GM18517 (cell line): Measurements from ENCODE around the gene MT1H.
"Not testable (repeated sequence)": the region's sequence is repeated elsewhere in the genome, so short reads cannot be mapped to it uniquely, and the experiment has no call there.

ENCODE experiments used
- ATAC-seq: cut with Tn5 transposase; IDR thresholded peaks from one replicate; pipeline ENCODE4 v1.9.1; 2021; ENCODE audit warnings: mild to moderate bottlenecking, moderate library complexity; ENCODE audit not compliant: unreplicated experiment

MT1H gene

GRCh38 chr16:56662357-56663354 is 7.0 kb upstream of the MT1H start:
- no peak for ATAC-seq

GRCh38 chr16:56664506-56664905 is 5.1 kb upstream of the MT1H start:
- ATAC-seq: no peak

- not testable (repeated sequence) for ATAC-seq
Measured at GRCh38 chr16:56665286-56666261, 4.0 kb upstream of the MT1H start.

GRCh38 chr16:56667581-56668571 is 1.7 kb upstream of the MT1H start, which contains the start of gene MT1G:
TSS of gene MT1G (minus strand) at chr16:56668065. CDS start at chr16:56667993, 72 bp downstream.
- ATAC-seq: no peak

GRCh38 chr16:56669840-56670619 is 416 bp downstream of the MT1H start:
- no peak for ATAC-seq

- ATAC-seq: no peak
Measured at GRCh38 chr16:56670620-56670934, 963 bp downstream of the MT1H start.

- ATAC-seq: not testable (repeated sequence)
Measured at GRCh38 chr16:56671691-56672090, 2.1 kb downstream of the MT1H start.

GRCh38 chr16:56672171-56672570 is 2.6 kb downstream of the MT1H start:
- ATAC-seq: not testable (repeated sequence)

GRCh38 chr16:56672761-56673536 is 3.3 kb downstream of the MT1H start:
- ATAC-seq: no peak

- ATAC-seq: no peak
Measured at GRCh38 chr16:56673921-56674320, 4.3 kb downstream of the MT1H start.

GRCh38 chr16:56674570-56674969 is 5.0 kb downstream of the MT1H start:
- ATAC-seq: not testable (repeated sequence)

- ATAC-seq: no peak
Measured at GRCh38 chr16:56675685-56676210, 6.1 kb downstream of the MT1H start.

GRCh38 chr16:56677474-56677873 is 7.9 kb downstream of the MT1H start:
- no peak for ATAC-seq

GRCh38 chr16:56679078-56679730 is 9.6 kb downstream of the MT1H start:
- ATAC-seq: no peak

- no peak for ATAC-seq
Measured at GRCh38 chr16:56679818-56680217, 10.2 kb downstream of the MT1H start.

- ATAC-seq: peak; percentile 87
Measured at GRCh38 chr16:56681939-56682702, 12.5 kb downstream of the MT1H start, which contains the start of gene MT1X. TSS of gene MT1X (plus strand) at chr16:56682470. CDS start at chr16:56682541, 71 bp downstream.
